ENCODE measurements around the gene LCP1.
"Not testable (repeated sequence)": the region's sequence is repeated elsewhere in the genome, so short reads cannot be mapped to it uniquely, and the experiment has no call there.

LCP1 gene, protein sequence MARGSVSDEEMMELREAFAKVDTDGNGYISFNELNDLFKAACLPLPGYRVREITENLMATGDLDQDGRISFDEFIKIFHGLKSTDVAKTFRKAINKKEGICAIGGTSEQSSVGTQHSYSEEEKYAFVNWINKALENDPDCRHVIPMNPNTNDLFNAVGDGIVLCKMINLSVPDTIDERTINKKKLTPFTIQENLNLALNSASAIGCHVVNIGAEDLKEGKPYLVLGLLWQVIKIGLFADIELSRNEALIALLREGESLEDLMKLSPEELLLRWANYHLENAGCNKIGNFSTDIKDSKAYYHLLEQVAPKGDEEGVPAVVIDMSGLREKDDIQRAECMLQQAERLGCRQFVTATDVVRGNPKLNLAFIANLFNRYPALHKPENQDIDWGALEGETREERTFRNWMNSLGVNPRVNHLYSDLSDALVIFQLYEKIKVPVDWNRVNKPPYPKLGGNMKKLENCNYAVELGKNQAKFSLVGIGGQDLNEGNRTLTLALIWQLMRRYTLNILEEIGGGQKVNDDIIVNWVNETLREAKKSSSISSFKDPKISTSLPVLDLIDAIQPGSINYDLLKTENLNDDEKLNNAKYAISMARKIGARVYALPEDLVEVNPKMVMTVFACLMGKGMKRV

DNA sequence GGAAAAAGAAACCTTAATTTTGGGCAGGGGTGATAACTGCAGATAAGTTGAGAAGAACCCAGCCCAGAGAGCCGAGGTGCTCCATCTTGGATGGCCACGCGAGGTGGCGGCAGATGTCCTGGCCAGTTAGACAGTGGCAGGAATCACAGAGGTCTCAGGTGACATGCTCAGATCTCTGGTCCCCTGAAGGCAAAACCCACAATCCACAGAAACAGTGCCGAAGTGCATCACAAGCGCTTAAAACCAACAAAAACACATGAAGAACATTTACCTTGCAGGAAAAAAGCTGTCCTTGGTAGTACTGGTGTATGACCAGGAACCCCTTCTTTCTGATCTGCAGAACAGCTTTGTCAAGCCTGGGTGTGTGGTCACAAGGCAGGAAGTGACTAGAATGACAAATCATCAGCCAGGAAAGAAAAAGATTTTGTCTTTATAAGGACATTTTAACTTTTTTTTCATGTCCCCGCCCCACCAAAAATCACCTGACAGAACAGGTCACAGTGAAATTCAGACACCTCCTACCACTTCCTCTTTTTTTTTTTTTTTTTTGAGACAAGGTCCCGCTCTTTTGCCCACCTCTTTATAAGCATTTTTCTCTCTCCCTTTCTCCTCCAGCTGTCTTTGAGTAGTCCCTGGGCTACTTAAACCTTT lies at the start of gene LCP1:
TSS of gene LCP1 (minus strand) at position 338 of the 651 bp plus-strand sequence. CDS start 22,515 bp downstream, outside the sequence.
- DNase-seq (ENCODE audit: low spot score), result no peak

DNA sequence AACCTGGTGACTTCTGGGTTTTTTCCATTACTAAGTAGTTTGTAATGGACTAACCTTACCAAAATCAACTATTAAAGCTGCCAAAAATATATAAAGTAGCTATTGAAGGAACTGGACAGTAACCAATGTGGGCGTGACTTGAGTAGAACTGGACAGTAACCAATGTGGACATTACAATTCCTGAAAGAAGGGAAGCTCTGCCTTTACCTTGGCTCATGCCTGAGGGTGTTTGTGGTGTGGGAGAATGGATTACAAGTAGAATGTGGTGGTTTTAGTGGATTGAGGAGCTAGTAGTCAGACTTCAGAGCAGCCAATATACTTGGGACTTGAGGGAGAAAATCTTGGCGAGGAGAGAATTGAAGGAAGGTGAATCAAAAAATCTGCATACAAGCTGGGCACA lies 47.3 kb upstream of the LCP1 start:
- DNase-seq (ENCODE audit: low spot score), result no peak

DNA sequence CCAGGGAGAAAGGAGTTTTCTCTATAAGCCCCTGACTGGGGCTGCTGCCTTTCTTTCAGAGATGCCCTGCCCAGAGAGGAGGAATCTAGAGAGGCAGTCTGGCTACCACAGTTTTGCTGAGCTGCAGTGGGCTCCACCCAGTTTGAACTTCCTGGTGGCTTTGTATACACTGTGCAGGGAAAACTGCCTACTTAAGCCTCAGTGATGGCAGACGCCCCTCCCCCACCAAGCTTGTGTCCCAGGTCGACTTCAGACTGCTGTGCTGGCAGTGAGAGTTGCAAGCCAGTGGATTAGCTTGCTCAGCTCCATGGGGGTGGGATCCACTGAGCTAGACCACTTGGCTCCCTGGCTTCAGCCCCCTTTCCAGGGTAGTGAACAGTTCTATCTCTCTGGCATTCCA lies 38.3 kb upstream of the LCP1 start:
- DNase-seq (ENCODE audit: low spot score), result not testable (repeated sequence)

DNA sequence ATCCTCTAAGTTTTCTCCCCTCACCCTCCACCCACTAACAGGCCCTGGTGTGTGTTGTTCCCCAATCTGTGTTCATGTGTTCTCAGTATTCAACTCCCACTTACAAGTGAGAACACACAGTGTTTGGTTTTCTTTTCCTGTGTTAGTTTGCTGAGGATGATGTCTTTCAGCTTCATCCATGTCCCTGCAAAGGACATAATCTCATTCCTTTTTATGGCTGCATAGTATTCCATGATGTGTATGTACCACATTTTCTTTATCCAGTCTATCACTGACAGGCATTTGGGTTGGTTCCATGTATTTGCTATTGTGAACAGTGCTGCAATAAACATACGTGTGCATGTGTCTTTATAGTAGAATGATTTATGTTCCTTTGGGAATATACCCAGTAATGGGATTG lies 32.8 kb upstream of the LCP1 start:
- DNase-seq (ENCODE audit: low spot score), result not testable (repeated sequence)

DNA sequence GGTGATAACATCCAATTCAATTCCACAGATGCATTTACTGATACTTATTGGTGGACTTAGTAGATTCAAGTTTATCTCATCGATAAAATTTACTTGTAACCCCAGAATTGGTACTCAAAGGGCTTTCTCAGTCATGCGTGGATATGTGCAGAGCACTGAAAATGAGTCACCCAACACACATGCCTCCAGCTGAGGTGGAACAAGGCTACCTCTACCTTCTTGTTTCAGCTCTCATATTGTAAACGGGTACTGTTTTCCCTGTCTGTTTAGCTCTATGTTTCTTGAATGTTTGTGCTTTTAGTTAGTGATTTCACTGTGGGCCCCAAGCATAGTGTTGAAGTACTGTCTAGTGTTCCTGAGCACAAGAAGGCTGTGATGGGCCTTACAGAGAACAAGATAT lies 31.3 kb upstream of the LCP1 start:
- no peak for DNase-seq (ENCODE audit: low spot score)

DNA sequence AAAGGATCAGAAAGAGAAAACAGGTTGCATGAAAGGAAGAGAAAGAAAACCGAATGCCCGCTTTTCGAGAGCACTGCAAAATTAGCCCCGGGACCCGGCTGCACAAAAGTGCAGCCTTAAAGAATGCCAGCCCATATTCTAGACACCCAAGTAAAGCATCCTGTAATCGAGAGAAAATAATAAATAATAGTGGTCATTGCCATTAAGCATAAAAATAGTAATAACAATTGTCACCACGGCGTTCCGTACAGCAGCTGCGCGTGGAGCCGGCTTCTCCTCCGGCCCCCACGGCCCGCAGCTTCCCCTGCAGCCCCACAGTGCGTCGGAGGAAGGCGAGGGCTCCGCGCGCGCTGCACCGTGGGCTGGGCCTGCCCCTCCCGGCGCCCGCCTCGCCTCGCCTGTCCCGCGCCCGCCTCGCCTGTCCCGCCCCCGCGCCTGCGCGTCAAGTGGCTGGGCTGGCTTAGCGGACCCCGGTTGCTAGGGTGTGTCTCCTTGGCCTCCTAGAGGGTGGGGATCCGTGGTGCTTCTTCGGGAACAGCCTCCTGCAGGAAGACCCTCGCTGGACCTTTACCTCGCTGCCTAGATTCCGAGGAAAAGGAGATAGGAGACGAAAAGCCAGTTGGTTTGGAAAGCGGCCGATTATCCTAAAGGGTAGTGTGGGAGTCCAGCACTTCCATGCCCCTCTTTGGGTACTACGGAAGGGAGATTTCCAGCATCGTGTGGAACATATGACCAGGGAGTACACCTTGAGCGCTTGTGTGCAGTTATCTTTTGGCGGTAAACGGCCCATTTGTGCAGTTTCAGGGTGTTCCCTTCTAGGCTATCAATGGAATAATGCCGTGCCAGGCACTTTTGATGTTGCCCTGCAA lies 29.7 kb upstream of the LCP1 start, which contains the start of gene LRRC63:
TSS of gene LRRC63 (plus strand) at position 446 of the 869 bp plus-strand sequence. CDS start 1,107 bp downstream, outside the sequence.
- peak; percentile 64 for DNase-seq (ENCODE audit: low spot score)

DNA sequence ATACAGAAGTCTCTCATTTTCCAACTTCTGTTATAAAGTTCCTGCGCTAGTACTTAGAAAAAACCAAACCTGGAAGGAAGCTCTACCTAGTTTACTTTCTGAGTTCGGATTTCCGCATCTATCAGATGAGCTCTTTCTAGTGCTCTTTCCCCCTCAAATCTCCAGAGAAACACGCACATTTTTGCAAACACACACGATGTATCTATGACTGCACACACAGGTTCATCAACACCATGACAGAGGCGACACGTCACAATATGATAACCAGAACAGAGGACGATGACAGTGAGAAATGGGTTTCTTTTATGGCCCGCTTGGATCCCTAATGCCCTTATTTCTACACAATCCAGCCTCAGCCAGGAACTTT lies 29.1 kb upstream of the LCP1 start:
- DNase-seq (ENCODE audit: low spot score), result peak; percentile 3

DNA sequence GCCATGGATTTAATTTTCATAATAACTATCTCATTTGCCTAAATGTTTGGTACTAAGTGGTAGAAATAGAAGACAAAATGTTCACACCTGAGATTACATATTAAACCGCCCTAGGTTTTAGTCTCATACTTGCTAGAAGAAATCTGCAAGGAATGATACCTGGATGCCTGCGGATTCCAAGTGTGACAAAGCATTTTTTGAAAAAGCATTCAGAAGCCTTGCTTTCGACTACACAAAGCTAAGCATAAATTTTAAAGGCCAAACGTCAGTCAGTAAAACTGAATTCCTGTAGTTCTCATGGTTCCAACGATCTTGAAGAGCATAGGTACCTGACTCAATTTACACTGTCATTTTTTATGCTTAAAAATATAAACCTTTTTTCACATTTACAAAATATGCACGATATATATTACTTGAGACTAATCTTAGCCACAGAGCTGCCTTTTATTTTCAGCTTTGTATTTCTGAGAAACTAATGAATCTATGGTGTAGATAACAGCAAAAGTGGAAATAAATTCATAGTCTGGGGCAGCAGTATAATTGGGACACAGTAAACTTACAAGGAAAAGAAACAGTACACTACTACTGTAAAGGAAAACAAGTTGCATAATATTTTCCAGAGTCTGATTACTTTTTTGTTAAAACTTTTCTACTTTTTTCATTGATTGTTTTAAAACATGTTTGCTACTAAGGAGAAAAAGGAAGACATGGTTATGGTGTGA lies 28.5 kb upstream of the LCP1 start:
- DNase-seq (ENCODE audit: low spot score), result no peak

DNA sequence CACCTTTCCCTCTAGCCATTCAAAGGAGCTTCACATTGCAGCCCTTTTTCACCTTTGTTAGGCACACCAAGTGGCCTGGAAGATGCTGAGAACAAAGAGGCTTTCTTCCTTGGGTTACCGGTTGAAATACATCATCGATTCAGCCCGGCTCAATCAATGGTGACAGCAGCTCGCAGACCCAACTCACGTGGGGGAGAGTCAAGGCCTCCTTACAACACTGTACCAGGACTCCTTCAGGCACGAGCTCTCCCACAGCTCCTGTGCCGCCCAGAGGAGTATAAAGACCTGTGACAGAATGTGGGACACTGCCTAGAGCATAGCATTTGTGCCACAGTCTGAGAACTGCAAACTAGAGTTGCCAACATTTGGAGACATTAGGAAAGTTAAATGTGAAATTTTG lies 25.9 kb upstream of the LCP1 start:
- DNase-seq (ENCODE audit: low spot score), result no peak

DNA sequence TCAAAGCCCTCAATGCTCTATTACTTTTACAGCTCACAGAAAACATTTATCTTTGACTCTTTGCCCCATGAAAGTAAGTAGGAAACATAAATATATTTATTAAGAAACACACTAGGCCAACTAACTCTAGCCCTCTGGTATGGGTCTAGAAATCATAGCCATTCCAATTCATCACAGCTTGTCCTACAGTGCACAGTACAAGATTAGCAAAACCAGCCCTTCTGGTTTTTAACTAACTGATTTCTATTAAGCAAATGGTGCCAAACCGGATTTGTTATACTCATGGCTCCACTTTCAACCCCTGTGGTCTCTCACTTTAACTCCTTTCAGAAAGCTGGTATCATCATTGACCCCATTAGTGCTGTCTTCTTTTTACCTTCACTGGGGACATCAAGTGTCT lies 24.2 kb upstream of the LCP1 start:
- no peak for DNase-seq (ENCODE audit: low spot score)

DNA sequence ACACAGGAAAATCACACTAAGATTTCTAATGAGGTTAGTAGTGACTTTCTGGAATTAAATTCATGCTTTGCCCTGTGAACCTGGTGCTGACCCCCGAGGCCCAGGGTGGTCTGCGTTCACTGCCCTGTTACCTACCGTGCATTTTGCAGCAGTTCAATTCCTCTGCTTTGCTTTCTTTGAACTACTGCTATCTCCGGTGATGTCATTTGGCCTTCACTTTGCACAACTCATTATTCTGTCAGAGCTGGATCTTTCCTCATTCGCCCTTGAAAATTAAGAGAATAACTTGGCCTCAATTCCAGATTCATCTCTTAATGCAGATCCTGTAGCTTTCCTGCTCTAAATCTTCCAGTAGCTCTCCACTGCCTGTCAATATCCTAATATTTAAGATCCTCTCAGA lies 21.0 kb upstream of the LCP1 start:
- DNase-seq (ENCODE audit: low spot score), result no peak

DNA sequence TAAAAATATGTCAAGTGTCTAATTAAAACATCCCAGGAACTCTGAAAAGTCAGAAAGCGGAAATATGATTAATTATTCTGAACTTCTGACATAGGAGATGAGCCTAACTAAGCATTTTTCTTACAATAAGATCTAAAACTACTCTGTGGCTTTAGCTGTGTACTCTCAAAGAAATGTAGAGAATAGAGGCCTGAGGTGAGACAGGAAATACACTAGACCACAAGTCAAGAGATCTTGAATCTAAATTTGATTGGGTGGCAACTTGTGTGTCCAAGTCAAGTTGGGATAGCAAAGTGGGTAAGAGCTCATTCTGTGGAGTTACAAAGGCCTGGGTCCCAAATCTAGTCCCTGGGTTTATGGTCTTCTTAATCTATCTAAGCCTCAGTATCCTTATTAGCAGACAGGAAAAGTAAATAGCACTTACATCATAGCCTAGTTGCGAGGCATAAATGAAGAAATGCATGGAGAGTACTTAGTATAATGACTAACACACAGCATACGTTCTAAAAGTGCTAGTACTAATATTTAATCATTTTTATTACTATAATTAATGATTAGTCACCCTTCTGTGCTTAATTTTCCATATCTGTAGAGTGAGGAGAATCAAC lies 20.3 kb upstream of the LCP1 start:
- DNase-seq (ENCODE audit: low spot score), result no peak

DNA sequence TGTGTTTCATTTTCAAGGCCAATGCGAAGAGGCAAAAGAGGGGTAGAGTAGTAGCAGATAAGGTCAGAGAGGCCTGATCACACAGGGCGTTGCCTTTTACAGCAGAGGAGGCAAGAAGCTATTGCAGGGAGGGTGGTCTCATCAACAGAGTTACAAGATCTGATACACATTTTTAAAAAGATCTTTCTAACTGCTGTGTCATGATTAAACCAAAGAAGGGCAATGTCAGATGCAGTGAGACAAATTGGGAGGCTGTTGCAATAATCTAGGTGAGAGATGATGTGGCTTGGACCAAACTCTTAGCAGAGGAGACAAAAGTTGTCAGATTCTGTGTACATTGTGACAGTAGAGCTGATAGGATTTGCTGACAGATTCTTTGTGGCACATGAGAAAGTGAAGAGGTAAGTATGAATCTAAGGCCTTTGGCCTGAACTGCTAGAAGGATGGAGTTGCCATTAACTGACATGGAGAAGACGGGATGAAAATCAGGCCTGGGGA lies 16.8 kb upstream of the LCP1 start:
- DNase-seq (ENCODE audit: low spot score), result no peak

DNA sequence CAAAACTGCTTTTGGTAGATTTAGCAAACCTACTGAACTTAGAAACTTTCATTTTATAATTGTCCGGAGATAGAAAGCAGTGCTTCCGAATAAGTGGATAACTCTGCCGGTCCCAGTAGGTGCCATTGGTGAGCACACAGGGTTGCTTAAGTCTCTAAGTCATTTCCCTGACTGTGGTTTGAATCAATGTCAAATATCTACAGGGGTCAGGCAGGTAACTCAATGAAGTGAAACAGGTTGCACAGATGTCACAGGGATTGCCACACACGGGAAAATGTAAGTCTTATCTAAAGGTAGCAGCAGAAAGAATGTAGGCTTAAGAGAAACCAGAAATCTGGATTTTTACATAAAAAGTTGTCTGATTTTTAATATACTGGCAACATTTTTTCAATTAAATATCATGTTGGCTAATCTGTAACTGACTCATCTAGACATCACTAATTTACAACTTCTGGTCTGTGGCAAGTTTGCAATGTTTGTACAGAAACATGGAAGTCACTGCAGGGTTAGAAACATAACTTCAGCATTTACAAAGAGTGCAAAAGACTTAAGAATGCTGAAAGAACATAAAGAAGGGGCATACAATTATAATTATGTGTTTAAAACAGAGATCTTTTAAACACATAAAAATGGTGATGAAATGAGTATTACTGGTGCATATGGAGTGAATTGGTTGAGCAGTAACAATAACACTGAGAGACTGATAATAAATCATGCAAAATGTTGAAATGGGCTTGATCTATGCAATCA lies 15.5 kb upstream of the LCP1 start:
- peak; percentile 8 for DNase-seq (ENCODE audit: low spot score)

DNA sequence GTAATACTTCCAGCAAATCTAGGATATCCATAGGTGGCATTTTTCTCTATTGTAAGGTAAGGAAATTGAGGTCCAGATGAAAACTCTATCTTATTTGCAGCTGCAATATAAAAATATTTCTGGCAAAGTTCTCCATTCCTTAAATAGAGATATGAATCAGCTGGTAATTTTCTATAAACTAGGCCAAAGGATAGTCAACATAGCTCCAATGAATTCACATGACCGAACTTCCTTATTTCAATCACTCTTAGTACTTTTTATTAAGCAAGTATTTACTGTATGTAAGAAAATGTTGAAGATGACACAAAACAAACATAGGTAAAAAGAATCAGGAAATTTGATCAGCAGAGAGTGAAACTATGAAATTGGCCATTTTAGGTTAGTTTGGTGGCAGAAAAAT lies 13.0 kb upstream of the LCP1 start:
- no peak for DNase-seq (ENCODE audit: low spot score)

DNA sequence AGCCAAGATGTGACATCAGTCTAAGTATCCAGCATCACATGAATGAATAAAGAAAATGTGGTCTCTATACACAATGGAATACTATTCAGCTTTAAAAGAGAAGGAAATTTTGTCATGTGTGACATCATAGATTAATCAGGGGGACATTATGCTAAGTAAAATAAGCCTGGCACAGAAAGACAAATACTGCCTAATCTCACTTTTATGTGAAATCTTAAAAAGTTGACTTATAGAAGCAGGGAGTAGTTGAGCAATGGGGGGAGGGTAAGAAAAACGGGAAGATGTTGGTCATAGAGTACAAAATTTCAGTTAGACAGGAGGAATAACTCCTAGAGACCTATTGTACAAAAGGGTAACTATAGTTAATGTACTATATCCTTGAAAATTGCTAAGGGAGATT lies 10.4 kb upstream of the LCP1 start:
- no peak for DNase-seq (ENCODE audit: low spot score)

DNA sequence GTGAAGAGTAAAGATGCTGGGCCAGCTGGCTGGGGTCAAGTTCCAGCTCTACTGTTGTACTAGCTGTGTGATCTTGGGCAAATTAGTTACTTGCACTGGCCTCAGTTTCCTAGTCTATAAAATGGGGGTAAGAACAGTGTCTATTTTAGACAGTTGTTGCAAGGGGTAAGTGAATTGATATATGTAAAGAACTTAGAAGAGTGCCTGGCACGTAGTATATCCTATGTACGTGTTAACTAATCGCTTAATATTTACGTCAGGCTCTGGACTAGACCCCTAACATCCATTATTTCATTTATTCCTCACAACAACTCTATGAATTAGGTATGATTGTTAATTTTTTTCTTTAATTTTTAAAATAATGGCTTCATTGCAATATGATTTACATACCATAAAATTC lies 3.7 kb upstream of the LCP1 start:
- DNase-seq (ENCODE audit: low spot score), result no peak

DNA sequence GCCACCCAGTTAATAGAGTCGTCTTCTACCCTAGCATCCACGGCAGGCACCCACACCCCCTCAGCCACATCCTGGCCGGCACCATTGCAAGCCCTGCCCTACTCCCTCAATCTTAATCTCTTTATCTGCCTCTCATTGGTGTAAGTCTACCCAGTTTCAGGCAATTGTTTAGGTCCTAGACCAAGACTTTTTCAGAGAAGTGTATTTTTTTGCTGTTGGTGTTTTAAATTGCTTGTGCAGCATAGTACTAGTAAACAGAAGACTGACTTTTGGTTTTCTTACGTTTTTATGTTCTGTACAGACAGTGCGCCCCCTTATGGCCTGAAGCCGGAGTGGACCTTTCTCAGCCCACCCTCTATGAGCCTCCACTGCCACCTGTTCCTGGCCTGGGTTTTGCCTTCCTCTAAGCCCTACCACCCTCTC lies 2.3 kb upstream of the LCP1 start:
- DNase-seq (ENCODE audit: low spot score), result no peak

DNA sequence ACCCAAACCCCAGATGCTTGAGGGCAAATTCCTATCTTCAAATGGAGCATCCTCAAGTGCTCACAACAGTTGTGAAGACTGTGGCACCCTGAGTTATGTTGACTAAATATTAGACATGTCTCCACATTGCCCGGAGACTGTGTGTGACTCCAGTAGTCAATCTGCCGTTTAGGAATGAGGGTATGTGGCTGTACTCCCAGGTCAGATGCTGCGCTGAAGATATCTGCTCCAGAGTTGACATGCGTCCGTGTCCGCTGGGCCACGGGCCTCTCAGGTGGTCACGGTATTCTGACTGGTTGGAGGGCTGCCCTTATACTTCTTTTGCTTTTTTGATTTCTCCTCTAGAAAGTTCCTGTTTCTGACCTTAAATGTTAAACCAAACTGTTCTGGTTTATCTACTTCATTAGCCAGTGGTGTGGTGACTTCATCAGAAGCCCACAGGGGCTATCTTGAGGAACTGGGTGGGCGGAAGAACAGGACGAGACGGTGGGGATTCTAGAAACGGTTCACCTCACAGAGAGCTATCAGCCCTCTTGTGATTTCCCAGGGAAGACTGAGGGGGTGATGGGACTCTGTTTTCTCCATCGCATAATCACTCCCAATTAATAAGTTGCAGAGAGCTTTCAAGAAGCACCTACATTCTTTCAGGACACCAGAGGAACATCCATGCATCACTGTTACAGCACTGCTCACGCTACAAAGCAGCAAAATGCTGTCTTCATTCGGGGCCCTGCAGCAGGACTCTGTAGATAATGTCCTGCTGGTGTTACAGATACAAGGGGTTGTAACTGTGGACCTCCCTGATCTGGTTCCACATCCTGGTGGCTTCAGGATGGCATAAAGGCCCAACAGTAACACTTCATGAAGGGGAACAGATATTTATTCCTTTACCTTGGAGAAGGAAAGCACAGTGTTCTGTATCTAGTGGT lies 1.3 kb upstream of the LCP1 start:
- DNase-seq (ENCODE audit: low spot score), result no peak
